Measurements from ENCODE around the gene ZMYM5. TPM values are rescaled to one million over a fixed set of nuclear protein-coding genes. Genes with fewer than 3 reads are reported as not detected.
"Not testable (repeated sequence)": the region's sequence is repeated elsewhere in the genome, so short reads cannot be mapped to it uniquely, and the experiment has no call there.

Gene ZMYM5
- polyA plus RNA-seq, 3 donors from 2014 or later, result 17.5 to 30.1 (median 25.9) TPM

DNA sequence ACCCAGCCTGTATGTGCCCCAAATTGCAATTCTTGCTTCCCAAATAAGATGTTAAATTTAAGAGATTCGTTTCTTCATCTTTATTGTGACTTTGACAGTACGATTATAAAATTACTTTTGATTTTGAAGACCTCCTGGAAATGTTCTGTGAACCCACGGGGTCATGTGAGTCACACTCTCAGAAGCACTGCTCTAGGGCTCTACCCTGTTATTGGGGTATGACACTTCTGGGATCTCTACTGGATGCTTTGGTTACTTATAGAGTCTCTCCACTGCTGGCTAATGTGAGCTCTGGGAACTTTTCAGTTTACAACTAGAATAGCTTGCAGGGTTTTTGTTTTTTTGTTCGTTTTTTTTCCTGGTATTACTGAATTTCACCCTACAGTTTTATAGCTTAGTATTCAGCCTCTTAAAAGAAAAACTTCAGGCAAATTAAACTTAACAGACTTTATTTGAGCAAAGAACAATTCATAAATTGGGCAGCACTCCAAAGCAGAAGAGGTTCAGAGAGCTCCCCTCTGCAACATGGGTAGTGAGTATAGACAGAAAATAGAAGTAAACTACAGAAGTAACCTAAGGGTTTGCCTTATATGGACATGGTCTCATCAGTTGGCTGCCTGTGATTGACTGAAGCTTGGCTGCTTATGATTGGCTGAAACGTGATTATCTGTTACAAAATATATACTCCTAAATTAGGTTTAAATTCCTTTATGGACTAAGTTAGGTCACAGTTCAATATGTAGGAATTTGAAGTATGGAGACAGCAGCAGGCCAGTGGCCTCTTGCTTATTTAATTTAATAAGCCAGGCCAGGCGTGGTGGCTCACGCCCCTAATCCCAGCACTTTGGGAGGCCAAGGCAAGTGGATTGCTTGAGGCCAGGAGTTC lies 52.2 kb downstream of the ZMYM5 start:
- H3K4me1 Mint-ChIP-seq, result no peaks in the 10 kb centered on the region
- no peak overlapping the region for H3K27ac Mint-ChIP-seq
- peaks cover 3 to 10% (median 6%) of the 10 kb centered on the region in 3 donors for H3K36me3 Mint-ChIP-seq
- no peaks in the 10 kb centered on the region for H3K9me3 Mint-ChIP-seq
- peaks cover 0 to 1% (median 0%) of the 10 kb centered on the region in 3 donors for H3K27me3 Mint-ChIP-seq (ENCODE audit: low read depth in 3 of 3)
- no peak for DNase-seq
- no peak overlapping the region for H3K4me3 Mint-ChIP-seq

DNA sequence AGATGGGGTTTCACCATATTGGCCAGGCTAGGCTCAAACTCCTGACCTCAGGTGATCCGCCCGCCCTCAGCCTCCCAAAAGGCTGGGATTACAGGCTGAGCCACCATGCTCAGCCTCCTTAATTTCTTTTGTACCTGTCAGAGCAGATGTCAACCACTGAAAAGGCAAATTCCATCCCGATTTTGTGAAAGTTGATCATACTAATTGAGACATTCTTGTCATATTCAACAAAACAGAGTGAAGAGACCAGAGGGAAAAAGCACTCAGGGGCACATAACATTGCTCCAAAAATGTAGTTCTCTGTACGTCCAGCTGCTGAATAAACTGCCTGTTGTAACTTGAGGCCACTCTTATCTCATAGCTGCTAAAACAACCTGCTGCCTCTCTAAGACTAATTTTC lies 53.3 kb downstream of the ZMYM5 start:
- DNase-seq, result no peak

GRCh38 chr13:19805765-19806164 lies 57.7 kb downstream of the ZMYM5 start:
- H3K4me3 Mint-ChIP-seq, result no peak overlapping the region
- peak overlapping the region in 1 of 6 donors; percentile 80 for H3K27ac Mint-ChIP-seq
- no peak for DNase-seq
- no peaks in the 10 kb centered on the region for H3K9me3 Mint-ChIP-seq
- no peaks in the 10 kb centered on the region for H3K4me1 Mint-ChIP-seq
- peaks cover 0 to 3% (median 0%) of the 10 kb centered on the region in 3 donors for H3K36me3 Mint-ChIP-seq
- H3K27me3 Mint-ChIP-seq (ENCODE audit: low read depth in 3 of 3), result peaks cover 0 to 1% (median 0%) of the 10 kb centered on the region in 3 donors

More for the DNA sequence above, 53.3 kb downstream of the ZMYM5 start:
- Mint-ChIP-seq H3K4me3 (no peak overlapping the region), H3K27me3 (ENCODE audit: low read depth in 3 of 3) (peaks cover 0 to 1% (median 0%) of the 10 kb centered on the region in 3 donors), H3K9me3 (no peaks in the 10 kb centered on the region), H3K4me1 (no peaks in the 10 kb centered on the region), H3K36me3 (peaks cover 3 to 10% (median 6%) of the 10 kb centered on the region in 3 donors), H3K27ac (no peak overlapping the region)

DNA sequence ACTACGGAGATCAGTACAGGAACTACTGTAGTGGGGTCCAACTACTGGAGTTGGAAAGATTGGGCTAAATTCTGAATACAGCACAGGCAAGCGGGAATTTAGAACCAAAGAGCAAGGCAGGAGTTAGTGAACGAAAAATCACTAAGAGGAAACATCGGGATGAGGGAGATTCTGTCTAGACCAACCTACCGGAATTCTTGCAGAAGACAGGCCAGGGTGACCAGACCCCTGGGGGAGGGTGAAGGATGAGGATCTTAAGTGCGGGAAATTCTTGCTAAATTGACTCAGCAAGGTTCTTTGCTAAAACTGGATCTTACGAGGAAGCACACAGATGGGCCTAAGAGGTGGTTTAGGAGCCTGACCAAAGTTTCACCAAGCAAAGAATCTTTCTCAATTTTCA lies 67.5 kb downstream of the ZMYM5 start:
- DNase-seq, result no peak
- H3K27ac Mint-ChIP-seq, result no peak overlapping the region
- H3K9me3 Mint-ChIP-seq, result no peaks in the 10 kb centered on the region
- H3K36me3 Mint-ChIP-seq, result peaks cover 0 to 9% (median 8%) of the 10 kb centered on the region in 3 donors
- no peaks in the 10 kb centered on the region for H3K4me1 Mint-ChIP-seq
- H3K4me3 Mint-ChIP-seq, result no peak overlapping the region
- peaks cover 0 to 1% (median 0%) of the 10 kb centered on the region in 3 donors for H3K27me3 Mint-ChIP-seq (ENCODE audit: low read depth in 3 of 3)

DNA sequence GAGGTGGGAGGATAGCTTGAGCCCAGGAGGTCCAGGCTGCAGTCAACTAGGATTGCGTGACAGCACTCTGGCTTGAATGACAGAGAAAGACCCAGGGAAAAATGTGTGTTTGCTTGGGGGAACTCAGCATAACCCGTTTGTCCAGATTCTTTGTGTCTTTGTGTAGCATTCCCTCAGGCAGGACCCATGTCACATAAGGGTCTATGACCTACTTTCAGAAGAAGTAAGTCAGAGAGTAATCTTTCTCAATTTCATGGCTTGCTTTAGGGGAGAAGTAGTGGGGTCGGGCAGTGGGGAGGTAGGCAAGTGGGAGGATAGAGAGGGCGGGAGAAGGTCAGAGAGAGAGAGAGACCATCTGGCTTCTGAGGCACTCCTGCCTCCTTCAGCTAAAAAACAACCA lies 68.8 kb downstream of the ZMYM5 start:
- Mint-ChIP-seq H3K27ac (no peak overlapping the region), H3K4me1 (no peaks in the 10 kb centered on the region), H3K36me3 (peaks cover 0 to 5% (median 4%) of the 10 kb centered on the region in 3 donors), H3K9me3 (no peaks in the 10 kb centered on the region), H3K27me3 (ENCODE audit: low read depth in 3 of 3) (peaks cover 0 to 1% (median 1%) of the 10 kb centered on the region in 3 donors), H3K4me3 (no peak overlapping the region)
- DNase-seq, result no peak

GRCh38 chr13:19791953-19792537 lies 71.4 kb downstream of the ZMYM5 start:
- no peak overlapping the region for H3K4me3 Mint-ChIP-seq
- DNase-seq, result no peak
- H3K27me3 Mint-ChIP-seq (ENCODE audit: low read depth in 3 of 3), result peaks cover 0 to 1% (median 1%) of the 10 kb centered on the region in 3 donors
- H3K4me1 Mint-ChIP-seq, result no peaks in the 10 kb centered on the region
- no peak overlapping the region for H3K27ac Mint-ChIP-seq
- peaks cover 0 to 5% (median 0%) of the 10 kb centered on the region in 3 donors for H3K36me3 Mint-ChIP-seq
- no peaks in the 10 kb centered on the region for H3K9me3 Mint-ChIP-seq

DNA sequence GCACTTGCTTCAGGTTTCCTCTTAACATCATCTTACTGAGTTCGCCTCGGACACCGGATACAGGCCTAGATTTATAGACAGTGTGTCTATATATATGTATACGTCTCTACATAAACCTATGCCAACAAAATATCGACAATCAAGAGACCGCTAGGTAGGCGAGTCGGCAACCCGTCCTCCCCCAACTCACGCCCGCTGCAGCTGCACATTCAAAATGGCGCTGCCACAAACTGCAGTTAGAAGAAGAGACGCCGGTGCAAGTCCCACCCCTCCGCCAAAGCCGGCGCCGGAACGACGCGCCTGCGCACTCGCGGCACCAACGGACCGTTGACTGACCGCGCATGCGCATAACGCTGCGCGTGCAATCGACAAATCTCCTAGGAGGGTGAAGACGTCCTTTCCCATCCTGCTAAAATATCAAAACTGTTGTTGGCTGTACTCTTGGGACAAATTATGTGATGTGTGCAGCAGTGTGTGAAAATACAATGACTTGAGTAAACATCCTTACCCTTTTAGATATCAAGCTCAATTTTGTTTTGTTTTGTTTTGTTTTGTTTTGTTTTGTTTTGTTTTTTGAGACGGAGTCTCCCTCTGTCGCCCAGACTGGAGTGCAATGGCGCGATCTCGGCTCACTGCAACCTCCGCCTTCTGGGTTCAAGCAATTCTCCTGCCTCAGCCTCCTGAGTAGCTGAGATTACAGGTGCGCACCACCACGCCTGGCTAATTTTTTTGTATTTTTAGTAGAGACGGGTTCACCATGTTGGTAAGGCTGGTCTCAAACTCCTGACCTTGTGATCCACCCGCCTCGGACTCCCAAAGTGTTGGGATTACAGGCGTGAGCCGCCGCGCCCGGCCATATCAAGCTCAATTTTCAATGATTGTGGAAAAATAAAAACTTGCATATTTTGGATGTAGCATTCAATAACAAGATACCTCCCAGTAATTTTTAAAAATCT lies 80.4 kb downstream of the ZMYM5 start, which contains the start of gene PSPC1:
PSPC1 (minus strand) TSS at position 219 of the 956 bp plus-strand sequence; CDS start at position 31, 188 bp downstream.
- peak within 1 kb of the TSS; percentile 96 to 100 (median 99) for H3K4me3 Mint-ChIP-seq
- peaks cover 12 to 13% of the 10 kb centered on the region in 2 donors for H3K4me1 Mint-ChIP-seq
- H3K27ac Mint-ChIP-seq, result peak within 1 kb of the TSS; percentile 95 to 99 (median 98)
- H3K27me3 Mint-ChIP-seq (ENCODE audit: low read depth in 3 of 3), result peaks cover 10 to 14% (median 11%) of the 10 kb centered on the region in 3 donors
- H3K9me3 Mint-ChIP-seq, H3K36me3 Mint-ChIP-seq: not testable (repeated sequence)
- DNase-seq, result peak; percentile 94 to 96 (median 96)

DNA sequence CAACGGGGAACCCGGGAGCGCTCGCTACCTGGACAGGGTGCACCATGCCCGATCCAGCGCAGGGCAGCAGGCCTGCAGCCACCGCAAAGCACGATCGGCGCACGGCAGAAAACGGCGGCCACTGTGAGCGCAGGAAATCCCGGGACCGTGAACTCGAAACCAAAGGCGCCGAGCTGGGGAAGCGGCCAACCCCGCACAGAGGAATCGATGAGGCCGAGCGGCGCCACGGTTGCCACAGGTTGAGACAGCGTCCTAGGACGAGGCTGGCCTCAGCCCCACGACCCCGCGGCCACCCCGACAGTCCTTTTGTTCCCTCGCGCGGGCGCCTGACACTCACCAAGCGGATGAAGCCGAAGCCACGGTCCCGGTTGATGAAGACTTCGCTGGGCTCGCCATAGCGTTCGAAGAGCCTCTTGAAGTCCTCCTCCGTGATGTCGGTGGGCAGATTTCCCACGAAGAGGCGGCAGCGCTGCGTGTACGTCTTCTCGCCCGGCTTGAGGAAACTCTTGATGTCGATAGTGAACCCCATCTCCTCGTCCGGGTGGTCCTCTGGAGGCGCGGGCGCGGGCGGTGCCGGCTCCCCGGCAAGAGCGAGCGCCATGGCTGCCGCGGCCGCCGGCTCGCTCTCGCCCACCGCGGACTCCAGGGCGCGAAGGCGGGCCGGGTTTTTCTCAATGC lies 81.3 kb downstream of the ZMYM5 start:
- peaks cover 10 to 14% (median 11%) of the 10 kb centered on the region in 3 donors for H3K27me3 Mint-ChIP-seq (ENCODE audit: low read depth in 3 of 3)
- peaks cover 0 to 3% (median 0%) of the 10 kb centered on the region in 3 donors for H3K36me3 Mint-ChIP-seq
- peak overlapping the region; percentile 96 to 100 (median 99) for H3K4me3 Mint-ChIP-seq
- peak overlapping the region; percentile 95 to 99 (median 98) for H3K27ac Mint-ChIP-seq
- peak; percentile 61 to 65 (median 65) for DNase-seq
- H3K4me1 Mint-ChIP-seq, result peaks cover 12 to 15% of the 10 kb centered on the region in 2 donors
- H3K9me3 Mint-ChIP-seq, result no peaks in the 10 kb centered on the region

DNA sequence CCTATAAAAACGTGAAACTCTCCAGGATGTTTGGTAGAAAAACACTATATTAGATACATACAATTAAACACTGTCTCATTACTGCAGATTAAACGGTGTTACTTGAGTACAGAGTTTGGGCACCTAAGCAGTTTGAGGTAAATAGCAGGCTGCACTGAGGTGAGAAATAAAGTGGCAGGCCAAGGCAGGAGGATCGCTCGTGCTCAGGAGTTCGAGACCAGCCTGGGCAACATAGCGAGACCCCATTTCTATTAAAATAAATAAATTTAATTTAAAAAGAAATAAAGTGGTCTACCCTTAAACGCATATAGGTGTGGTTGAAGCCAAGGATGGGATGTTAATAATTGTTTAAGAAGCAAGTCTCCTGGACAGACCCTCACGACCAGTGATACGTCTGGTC lies 81.9 kb downstream of the ZMYM5 start:
- peaks cover 12 to 17% of the 10 kb centered on the region in 2 donors for H3K4me1 Mint-ChIP-seq
- peaks cover 0 to 3% (median 0%) of the 10 kb centered on the region in 3 donors for H3K36me3 Mint-ChIP-seq
- H3K27me3 Mint-ChIP-seq (ENCODE audit: low read depth in 3 of 3), result peaks cover 10 to 14% (median 11%) of the 10 kb centered on the region in 3 donors

GRCh38 chr13:19780753-19781418 lies 82.6 kb downstream of the ZMYM5 start:
- H3K4me3 Mint-ChIP-seq, result peak overlapping the region; percentile 96 to 100 (median 99)
- H3K9me3 Mint-ChIP-seq, H3K36me3 Mint-ChIP-seq: not testable (repeated sequence)
- H3K27me3 Mint-ChIP-seq (ENCODE audit: low read depth in 3 of 3), result peaks cover 10 to 14% (median 11%) of the 10 kb centered on the region in 3 donors
- DNase-seq, result peak; percentile 9 to 31 (median 24)
- peaks cover 18 to 23% of the 10 kb centered on the region in 2 donors for H3K4me1 Mint-ChIP-seq
- H3K27ac Mint-ChIP-seq, result peak overlapping the region in 5 of 6 donors; percentile 67 to 97 (median 88)

More for the DNA sequence above, 81.9 kb downstream of the ZMYM5 start:
- DNase-seq, result no peak
- Mint-ChIP-seq H3K27ac (peak overlapping the region; percentile 95 to 99 (median 98)), H3K4me3 (peak overlapping the region; percentile 96 to 100 (median 99)), H3K9me3 (no peaks in the 10 kb centered on the region)

Measured in immature natural killer cell (primary cell).